C4-2B (cell line): ENCODE data around the gene HCFC1.
A peak's percentile ranks its signal among the peaks of the same experiment; 100 is the strongest.

Source experiments
- H3K27ac ChIP-seq: fragments of 450-650 bp; 2 replicates; pipeline ENCODE4 v1.5.1; 2017
- ZFX ChIP-seq: fragments of 450-650 bp; IDR thresholded peaks from 2 replicates; pipeline ENCODE4 v1.6.1; 2017
- TF ChIP-seq, protein P1 (sequence below): fragments of 450-650 bp; conservative IDR thresholded peaks from 2 replicates; pipeline ENCODE4 v1.5.1; 2017; ENCODE audit warnings: mild to moderate bottlenecking

HCFC1 gene

DNA sequence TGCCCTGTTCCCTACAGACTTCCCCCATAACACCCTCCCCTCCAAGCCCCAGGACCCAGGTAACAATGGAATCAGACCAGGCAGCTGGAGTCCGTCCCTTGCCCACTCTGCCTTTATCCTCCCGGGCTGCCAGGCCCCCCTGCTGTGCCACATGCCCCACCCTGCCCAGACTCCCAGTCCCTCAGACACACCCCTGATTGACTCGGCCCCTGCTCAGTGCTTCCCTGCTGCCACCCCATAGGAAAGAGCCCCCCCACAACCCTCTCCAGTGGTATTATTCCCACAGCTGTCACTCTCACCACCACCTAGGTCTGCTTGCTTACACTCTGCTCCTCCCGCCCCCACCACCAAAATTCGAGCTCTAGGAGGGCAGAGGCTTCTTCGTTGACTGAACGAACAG lies 32.0 kb downstream of the HCFC1 start:
- no peak overlapping the region for H3K27ac ChIP-seq
- no peak for TF ChIP-seq ZFX
- TF ChIP-seq, protein P1, sequence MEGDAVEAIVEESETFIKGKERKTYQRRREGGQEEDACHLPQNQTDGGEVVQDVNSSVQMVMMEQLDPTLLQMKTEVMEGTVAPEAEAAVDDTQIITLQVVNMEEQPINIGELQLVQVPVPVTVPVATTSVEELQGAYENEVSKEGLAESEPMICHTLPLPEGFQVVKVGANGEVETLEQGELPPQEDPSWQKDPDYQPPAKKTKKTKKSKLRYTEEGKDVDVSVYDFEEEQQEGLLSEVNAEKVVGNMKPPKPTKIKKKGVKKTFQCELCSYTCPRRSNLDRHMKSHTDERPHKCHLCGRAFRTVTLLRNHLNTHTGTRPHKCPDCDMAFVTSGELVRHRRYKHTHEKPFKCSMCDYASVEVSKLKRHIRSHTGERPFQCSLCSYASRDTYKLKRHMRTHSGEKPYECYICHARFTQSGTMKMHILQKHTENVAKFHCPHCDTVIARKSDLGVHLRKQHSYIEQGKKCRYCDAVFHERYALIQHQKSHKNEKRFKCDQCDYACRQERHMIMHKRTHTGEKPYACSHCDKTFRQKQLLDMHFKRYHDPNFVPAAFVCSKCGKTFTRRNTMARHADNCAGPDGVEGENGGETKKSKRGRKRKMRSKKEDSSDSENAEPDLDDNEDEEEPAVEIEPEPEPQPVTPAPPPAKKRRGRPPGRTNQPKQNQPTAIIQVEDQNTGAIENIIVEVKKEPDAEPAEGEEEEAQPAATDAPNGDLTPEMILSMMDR = no peak

GRCh38 chrX:153938226-153938786 lies 33.3 kb downstream of the HCFC1 start:
- TF ChIP-seq, protein P1 = no peak; the same call in 1 of the 2 replicates
- TF ChIP-seq ZFX = no peak
- H3K27ac ChIP-seq = no peak overlapping the region

DNA sequence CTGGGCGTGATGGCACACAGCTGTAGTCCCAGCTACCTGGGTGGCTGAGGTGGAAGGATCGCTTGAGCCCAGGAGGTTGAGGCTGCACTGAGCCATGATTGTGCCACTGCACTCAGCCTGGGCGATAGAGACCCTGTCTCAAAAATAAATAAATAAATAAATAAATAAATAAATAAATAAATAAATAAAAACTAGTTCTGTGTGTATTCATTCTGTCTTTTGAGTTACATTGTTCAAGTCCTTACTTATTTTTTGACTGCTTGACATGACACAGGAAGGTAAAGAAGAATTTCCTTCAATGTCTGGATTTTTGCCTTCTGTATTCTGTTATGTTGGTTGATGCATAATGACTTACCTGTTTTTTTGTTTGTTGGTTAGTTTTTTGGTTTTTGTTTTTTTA lies 34.6 kb downstream of the HCFC1 start:
- no peak overlapping the region for H3K27ac ChIP-seq
- TF ChIP-seq ZFX = no peak
- TF ChIP-seq, protein P1 = no peak

GRCh38 chrX:153935326-153935851 lies 36.2 kb downstream of the HCFC1 start:
- TF ChIP-seq ZFX = no peak
- TF ChIP-seq, protein P1 = no peak
- peak overlapping the region; percentile 96 for H3K27ac ChIP-seq

- TF ChIP-seq ZFX = peak; percentile 62
- TF ChIP-seq, protein P1 = no peak
- peak within 1 kb of the TSS; percentile 96 for H3K27ac ChIP-seq
These were observed 36.8 kb downstream of the HCFC1 start, which contains the start of gene NAA10 for GRCh38 chrX:153934762-153935325. Gene NAA10 (minus strand): TSS chrX:153935037. CDS start chrX:153934904, 133 bp downstream.

DNA sequence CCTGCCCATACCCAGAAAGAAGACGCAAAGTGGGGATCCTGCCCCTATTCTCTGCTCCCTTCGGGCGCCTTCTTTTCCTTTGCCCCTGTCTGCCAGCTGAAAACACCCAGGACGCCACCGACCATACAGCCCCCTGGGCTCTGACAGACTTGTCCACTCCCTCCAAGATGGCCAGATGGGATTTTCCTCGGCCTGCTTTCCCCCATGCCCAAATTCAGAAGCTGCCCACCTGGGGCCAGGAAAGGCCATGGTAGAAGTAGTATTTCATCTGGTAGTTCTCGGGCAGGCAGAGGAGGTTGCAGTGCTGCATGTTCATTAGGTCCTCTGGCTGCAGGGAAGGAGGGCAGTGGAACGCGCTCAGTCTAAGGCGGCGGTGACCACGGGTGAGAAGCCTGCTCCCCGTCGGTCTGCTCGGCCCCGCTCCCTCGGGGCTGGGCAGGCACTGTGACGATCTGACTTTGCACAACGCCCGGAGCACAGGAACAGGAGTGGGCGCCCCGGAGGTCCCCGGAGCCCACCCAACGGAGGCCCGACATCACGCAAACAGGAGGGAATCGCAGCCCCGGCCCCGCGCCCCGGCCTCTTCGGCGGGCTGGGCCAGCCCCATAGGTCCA lies 37.4 kb downstream of the HCFC1 start:
- H3K27ac ChIP-seq = peak overlapping the region; percentile 96
- no peak; the same call in 1 of the 2 replicates for TF ChIP-seq ZFX
- TF ChIP-seq, protein P1 = no peak

DNA sequence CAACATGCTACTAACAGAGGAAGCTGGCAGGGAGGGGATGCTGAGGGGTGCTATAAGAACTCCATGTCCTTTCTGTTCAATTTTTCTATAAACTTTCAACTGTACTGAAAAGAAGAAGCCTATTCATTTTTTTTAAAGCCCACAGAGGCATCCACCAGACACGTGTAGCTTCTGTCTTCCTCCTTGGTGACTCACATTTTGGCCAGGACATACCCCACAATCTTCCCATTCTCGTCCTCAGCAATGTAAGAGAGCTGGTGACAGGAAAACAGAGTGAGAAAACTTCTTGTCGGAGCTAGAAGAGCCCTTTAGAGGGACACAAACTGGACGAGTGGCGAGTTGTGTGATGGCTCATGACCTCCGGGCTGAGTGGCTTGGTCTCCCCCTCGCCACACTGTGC lies 37.9 kb downstream of the HCFC1 start:
- no peak for TF ChIP-seq ZFX
- TF ChIP-seq, protein P1 = no peak
- H3K27ac ChIP-seq = peak overlapping the region; percentile 96
